Measurements from ENCODE around the gene NRCAM.

DNA sequence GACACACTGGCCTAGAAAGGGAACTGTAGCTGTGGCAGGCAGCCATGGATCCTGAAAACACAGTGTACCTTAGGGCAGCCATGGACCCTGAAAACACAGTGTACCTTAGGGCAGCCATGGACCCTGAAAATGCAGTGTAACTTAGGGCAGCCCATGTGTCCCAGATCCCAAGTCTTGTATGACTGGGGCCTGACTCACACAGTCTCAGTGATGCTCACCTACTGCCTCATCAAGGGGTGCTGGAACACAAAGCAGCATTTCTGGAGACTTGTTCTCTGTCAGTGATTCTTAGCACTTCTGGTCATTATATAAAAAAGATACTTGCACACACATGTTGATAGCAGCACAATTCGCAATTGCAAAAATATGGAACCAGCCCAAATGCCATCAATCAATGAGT is 255.9 kb downstream of the NRCAM start:
- TF ChIP-seq, protein P1, sequence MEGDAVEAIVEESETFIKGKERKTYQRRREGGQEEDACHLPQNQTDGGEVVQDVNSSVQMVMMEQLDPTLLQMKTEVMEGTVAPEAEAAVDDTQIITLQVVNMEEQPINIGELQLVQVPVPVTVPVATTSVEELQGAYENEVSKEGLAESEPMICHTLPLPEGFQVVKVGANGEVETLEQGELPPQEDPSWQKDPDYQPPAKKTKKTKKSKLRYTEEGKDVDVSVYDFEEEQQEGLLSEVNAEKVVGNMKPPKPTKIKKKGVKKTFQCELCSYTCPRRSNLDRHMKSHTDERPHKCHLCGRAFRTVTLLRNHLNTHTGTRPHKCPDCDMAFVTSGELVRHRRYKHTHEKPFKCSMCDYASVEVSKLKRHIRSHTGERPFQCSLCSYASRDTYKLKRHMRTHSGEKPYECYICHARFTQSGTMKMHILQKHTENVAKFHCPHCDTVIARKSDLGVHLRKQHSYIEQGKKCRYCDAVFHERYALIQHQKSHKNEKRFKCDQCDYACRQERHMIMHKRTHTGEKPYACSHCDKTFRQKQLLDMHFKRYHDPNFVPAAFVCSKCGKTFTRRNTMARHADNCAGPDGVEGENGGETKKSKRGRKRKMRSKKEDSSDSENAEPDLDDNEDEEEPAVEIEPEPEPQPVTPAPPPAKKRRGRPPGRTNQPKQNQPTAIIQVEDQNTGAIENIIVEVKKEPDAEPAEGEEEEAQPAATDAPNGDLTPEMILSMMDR (IDR thresholded peaks at IDR 0.05) = no peak
- no peak for TF ChIP-seq EZH2 (IDR thresholded peaks at IDR 0.05; ENCODE audit: borderline replicate concordance, insufficient read depth, low read depth, low read length, poor library complexity, severe bottlenecking)

Measured in B cell (primary cell).